Brain microvascular endothelial cell (primary cell): Measurements from ENCODE around the gene WDHD1.

Source experiments
- DNase-seq: peaks from one replicate; pipeline ENCODE4 v3.0.0-alpha.2; 2020
- H3K27ac ChIP-seq: fragments of 250-450 bp; sonication (Bioruptor Pico); 2 replicates; pipeline ENCODE4 v1.5.1; 2020; ENCODE audit warnings: mild to moderate bottlenecking, moderate library complexity
- H3K27me3 ChIP-seq: fragments of 250-450 bp; sonication (Bioruptor Pico); replicated peaks from 2 replicates; pipeline ENCODE4 v1.5.1; 2020; ENCODE audit warnings: mild to moderate bottlenecking
- H3K36me3 ChIP-seq: fragments of 250-450 bp; sonication (Bioruptor Pico); replicated peaks from 2 replicates; pipeline ENCODE4 v1.5.1; 2020; ENCODE audit warnings: mild to moderate bottlenecking
- H3K4me3 ChIP-seq: 2 replicates; pipeline ENCODE4 v1.5.1; 2011; ENCODE audit warnings: low read depth, mild to moderate bottlenecking, control low read depth, low read length, moderate library complexity
- CTCF ChIP-seq: IDR thresholded peaks from 2 replicates; pipeline ENCODE4 v1.5.1; 2011; ENCODE audit warnings: low read depth, mild to moderate bottlenecking, moderate library complexity, low read length, control low read depth, inconsistent platforms; ENCODE audit errors: missing control alignments
- in situ Hi-C: cut with HindIII; loops from 2 replicates; pipeline ENCODE4 v1.10.0; 2017; ENCODE audit warnings: low sequenced_read_pairs, low pct_ligation_motif_present

The WDHD1 gene

GRCh38 chr14:55051423-55052268 lies 24.7 kb upstream of the WDHD1 start, which contains the start of gene MAPK1IP1L:
Gene MAPK1IP1L, plus strand, starts transcription at chr14:55051647. Its CDS starts 10,037 bp downstream, at chr14:55061684.
- H3K4me3 ChIP-seq, result peak within 1 kb of the TSS; percentile 98
- H3K36me3 ChIP-seq, result peaks cover 8% of the 10 kb centered on the region
- TF ChIP-seq CTCF, result peak; percentile 73
- H3K27me3 ChIP-seq, result no peaks in the 10 kb centered on the region
- in situ Hi-C loops, result no loop called here
- peak; percentile 89 for DNase-seq
- peak within 1 kb of the TSS; percentile 100 for H3K27ac ChIP-seq

- H3K36me3 ChIP-seq, result peaks cover 8% of the 10 kb centered on the region
- TF ChIP-seq CTCF, result no peak
- peak overlapping the region; percentile 100 for H3K27ac ChIP-seq
- in situ Hi-C loops, result no loop called here
- H3K27me3 ChIP-seq, result no peaks in the 10 kb centered on the region
- H3K4me3 ChIP-seq, result peak overlapping the region; percentile 50
- DNase-seq, result no peak
Observed at GRCh38 chr14:55051165-55051422, 24.2 kb upstream of the WDHD1 start.

GRCh38 chr14:55048900-55049436 lies 22.1 kb upstream of the WDHD1 start:
- Histone ChIP-seq H3K36me3 (peaks cover 8% of the 10 kb centered on the region), H3K27me3 (no peaks in the 10 kb centered on the region), H3K4me3 (no peak overlapping the region), H3K27ac (no peak overlapping the region)
- in situ Hi-C loops, result no loop called here
- no peak for DNase-seq
- TF ChIP-seq CTCF, result no peak

- Histone ChIP-seq H3K27ac (no peak overlapping the region), H3K4me3 (no peak overlapping the region), H3K36me3 (peaks cover 12% of the 10 kb centered on the region), H3K27me3 (no peaks in the 10 kb centered on the region)
- no peak for TF ChIP-seq CTCF
- in situ Hi-C loops, result no loop called here
- DNase-seq, result no peak
Observed at GRCh38 chr14:55047301-55048053, 20.6 kb upstream of the WDHD1 start.

GRCh38 chr14:55045087-55045486 lies 18.2 kb upstream of the WDHD1 start:
- H3K4me3 ChIP-seq, result no peak overlapping the region
- H3K36me3 ChIP-seq, result peaks cover 9% of the 10 kb centered on the region
- no peaks in the 10 kb centered on the region for H3K27me3 ChIP-seq
- in situ Hi-C loops, result no loop called here
- no peak for TF ChIP-seq CTCF
- DNase-seq, result no peak
- H3K27ac ChIP-seq, result no peak overlapping the region
